ENCODE results near the gene DLG2.

DNA sequence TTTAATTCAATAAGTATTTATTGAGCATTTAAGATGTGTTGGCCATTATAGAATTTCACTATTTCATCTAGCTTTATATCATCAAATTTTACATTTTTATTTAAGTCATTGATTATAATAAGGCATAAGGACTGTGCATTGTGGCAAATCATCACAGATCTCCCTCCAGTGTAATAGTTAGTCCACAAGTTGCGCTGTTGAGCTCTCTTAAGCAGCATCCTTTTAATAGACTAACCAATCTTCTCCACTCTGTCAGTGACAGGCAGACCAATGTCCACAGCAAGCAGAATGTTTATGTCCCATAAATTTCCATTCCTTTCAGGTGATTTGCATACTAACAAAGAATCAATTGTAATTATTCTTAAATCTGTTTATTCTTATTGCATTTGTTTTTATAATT, 1745.7 kb downstream of the DLG2 start:
- TF ChIP-seq, protein P1, sequence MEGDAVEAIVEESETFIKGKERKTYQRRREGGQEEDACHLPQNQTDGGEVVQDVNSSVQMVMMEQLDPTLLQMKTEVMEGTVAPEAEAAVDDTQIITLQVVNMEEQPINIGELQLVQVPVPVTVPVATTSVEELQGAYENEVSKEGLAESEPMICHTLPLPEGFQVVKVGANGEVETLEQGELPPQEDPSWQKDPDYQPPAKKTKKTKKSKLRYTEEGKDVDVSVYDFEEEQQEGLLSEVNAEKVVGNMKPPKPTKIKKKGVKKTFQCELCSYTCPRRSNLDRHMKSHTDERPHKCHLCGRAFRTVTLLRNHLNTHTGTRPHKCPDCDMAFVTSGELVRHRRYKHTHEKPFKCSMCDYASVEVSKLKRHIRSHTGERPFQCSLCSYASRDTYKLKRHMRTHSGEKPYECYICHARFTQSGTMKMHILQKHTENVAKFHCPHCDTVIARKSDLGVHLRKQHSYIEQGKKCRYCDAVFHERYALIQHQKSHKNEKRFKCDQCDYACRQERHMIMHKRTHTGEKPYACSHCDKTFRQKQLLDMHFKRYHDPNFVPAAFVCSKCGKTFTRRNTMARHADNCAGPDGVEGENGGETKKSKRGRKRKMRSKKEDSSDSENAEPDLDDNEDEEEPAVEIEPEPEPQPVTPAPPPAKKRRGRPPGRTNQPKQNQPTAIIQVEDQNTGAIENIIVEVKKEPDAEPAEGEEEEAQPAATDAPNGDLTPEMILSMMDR (IDR thresholded peaks at IDR 0.05): no peak
- no peak for TF ChIP-seq EP300 (IDR thresholded peaks at IDR 0.05)
- no peak for TF ChIP-seq POLR2AphosphoS5 (IDR thresholded peaks at IDR 0.05)
- no peak for TF ChIP-seq POLR2A (IDR thresholded peaks at IDR 0.05)

All from sigmoid colon (tissue), 4 donors.